ENCODE measurements around the gene GID4.

Gene GID4

GRCh38 chr17:18044609-18045008 is 5.4 kb downstream of the GID4 start:
- peaks cover 25% of the 10 kb centered on the region for H3K36me3 ChIP-seq (ENCODE audit: control insufficient read depth, insufficient read depth, low read length)
- no peak overlapping the region for H3K4me3 ChIP-seq (ENCODE audit: low read depth, low read length)

GRCh38 chr17:18045691-18046350 is 6.6 kb downstream of the GID4 start:
- H3K27ac ChIP-seq (ENCODE audit: low read depth, low read length) = no peak overlapping the region
- peaks cover 4% of the 10 kb centered on the region; the same call in 1 of the 2 replicates for H3K4me1 ChIP-seq (ENCODE audit: control insufficient read depth, insufficient read depth, low read length)
- peaks cover 25% of the 10 kb centered on the region for H3K36me3 ChIP-seq (ENCODE audit: control insufficient read depth, insufficient read depth, low read length)
- H3K27me3 ChIP-seq (ENCODE audit: control insufficient read depth, insufficient read depth, low read length) = no peaks in the 10 kb centered on the region
- H3K4me3 ChIP-seq (ENCODE audit: low read depth, low read length) = no peak overlapping the region
- no peaks in the 10 kb centered on the region for H3K9me3 ChIP-seq (ENCODE audit: control insufficient read depth, insufficient read depth, low read depth, low read length)
- no peak overlapping the region for H3K9ac ChIP-seq (ENCODE audit: low read length)

More at GRCh38 chr17:18044609-18045008, 5.4 kb downstream of the GID4 start:
- Histone ChIP-seq H3K9me3 (ENCODE audit: control insufficient read depth, insufficient read depth, low read depth, low read length) (no peaks in the 10 kb centered on the region), H3K27ac (ENCODE audit: low read depth, low read length) (no peak overlapping the region), H3K4me1 (ENCODE audit: control insufficient read depth, insufficient read depth, low read length) (peaks cover 12% of the 10 kb centered on the region; the same call in 1 of the 2 replicates), H3K9ac (ENCODE audit: low read length) (no peak overlapping the region), H3K27me3 (ENCODE audit: control insufficient read depth, insufficient read depth, low read length) (no peaks in the 10 kb centered on the region)

GRCh38 chr17:18055597-18055996 is 16.4 kb downstream of the GID4 start:
- H3K36me3 ChIP-seq (ENCODE audit: control insufficient read depth, insufficient read depth, low read length) = peaks cover 41% of the 10 kb centered on the region
- no peaks in the 10 kb centered on the region for H3K27me3 ChIP-seq (ENCODE audit: control insufficient read depth, insufficient read depth, low read length)
- H3K4me1 ChIP-seq (ENCODE audit: control insufficient read depth, insufficient read depth, low read length) = no peaks in the 10 kb centered on the region
- H3K4me3 ChIP-seq (ENCODE audit: low read depth, low read length) = no peak overlapping the region
- H3K9ac ChIP-seq (ENCODE audit: low read length) = no peak overlapping the region
- H3K9me3 ChIP-seq (ENCODE audit: control insufficient read depth, insufficient read depth, low read depth, low read length) = no peaks in the 10 kb centered on the region
- H3K27ac ChIP-seq (ENCODE audit: low read depth, low read length) = no peak overlapping the region

- no peak overlapping the region for H3K4me3 ChIP-seq (ENCODE audit: low read depth, low read length)
- no peak overlapping the region for H3K9ac ChIP-seq (ENCODE audit: low read length)
- no peaks in the 10 kb centered on the region for H3K4me1 ChIP-seq (ENCODE audit: control insufficient read depth, insufficient read depth, low read length)
- H3K27ac ChIP-seq (ENCODE audit: low read depth, low read length) = no peak overlapping the region
- H3K36me3 ChIP-seq (ENCODE audit: control insufficient read depth, insufficient read depth, low read length) = peaks cover 43% of the 10 kb centered on the region
- no peaks in the 10 kb centered on the region for H3K9me3 ChIP-seq (ENCODE audit: control insufficient read depth, insufficient read depth, low read depth, low read length)
- H3K27me3 ChIP-seq (ENCODE audit: control insufficient read depth, insufficient read depth, low read length) = no peaks in the 10 kb centered on the region
These were observed 17.0 kb downstream of the GID4 start for GRCh38 chr17:18056214-18056613.

GRCh38 chr17:18059283-18059682 is 20.1 kb downstream of the GID4 start:
- H3K4me3 ChIP-seq (ENCODE audit: low read depth, low read length) = no peak overlapping the region
- no peak overlapping the region for H3K27ac ChIP-seq (ENCODE audit: low read depth, low read length)
- no peaks in the 10 kb centered on the region for H3K4me1 ChIP-seq (ENCODE audit: control insufficient read depth, insufficient read depth, low read length)
- H3K27me3 ChIP-seq (ENCODE audit: control insufficient read depth, insufficient read depth, low read length) = no peaks in the 10 kb centered on the region
- H3K36me3 ChIP-seq (ENCODE audit: control insufficient read depth, insufficient read depth, low read length) = peaks cover 50% of the 10 kb centered on the region
- no peaks in the 10 kb centered on the region for H3K9me3 ChIP-seq (ENCODE audit: control insufficient read depth, insufficient read depth, low read depth, low read length)
- H3K9ac ChIP-seq (ENCODE audit: low read length) = no peak overlapping the region

GRCh38 chr17:18064053-18064452 is 24.8 kb downstream of the GID4 start:
- no peak overlapping the region for H3K9ac ChIP-seq (ENCODE audit: low read length)
- H3K4me3 ChIP-seq (ENCODE audit: low read depth, low read length) = no peak overlapping the region
- H3K4me1 ChIP-seq (ENCODE audit: control insufficient read depth, insufficient read depth, low read length) = no peaks in the 10 kb centered on the region
- no peaks in the 10 kb centered on the region for H3K27me3 ChIP-seq (ENCODE audit: control insufficient read depth, insufficient read depth, low read length)
- peaks cover 45% of the 10 kb centered on the region for H3K36me3 ChIP-seq (ENCODE audit: control insufficient read depth, insufficient read depth, low read length)
- no peak overlapping the region for H3K27ac ChIP-seq (ENCODE audit: low read depth, low read length)
- no peaks in the 10 kb centered on the region for H3K9me3 ChIP-seq (ENCODE audit: control insufficient read depth, insufficient read depth, low read depth, low read length)

GRCh38 chr17:18065546-18065945 is 26.3 kb downstream of the GID4 start:
- Histone ChIP-seq H3K27me3 (ENCODE audit: control insufficient read depth, insufficient read depth, low read length) (no peaks in the 10 kb centered on the region), H3K36me3 (ENCODE audit: control insufficient read depth, insufficient read depth, low read length) (peaks cover 37% of the 10 kb centered on the region), H3K27ac (ENCODE audit: low read depth, low read length) (no peak overlapping the region), H3K9ac (ENCODE audit: low read length) (no peak overlapping the region), H3K4me1 (ENCODE audit: control insufficient read depth, insufficient read depth, low read length) (no peaks in the 10 kb centered on the region), H3K9me3 (ENCODE audit: control insufficient read depth, insufficient read depth, low read depth, low read length) (no peaks in the 10 kb centered on the region), H3K4me3 (ENCODE audit: low read depth, low read length) (no peak overlapping the region)

GRCh38 chr17:18066866-18067265 is 27.7 kb downstream of the GID4 start:
- H3K36me3 ChIP-seq (ENCODE audit: control insufficient read depth, insufficient read depth, low read length) = peaks cover 28% of the 10 kb centered on the region
- no peak overlapping the region for H3K4me3 ChIP-seq (ENCODE audit: low read depth, low read length)
- no peaks in the 10 kb centered on the region for H3K9me3 ChIP-seq (ENCODE audit: control insufficient read depth, insufficient read depth, low read depth, low read length)
- H3K4me1 ChIP-seq (ENCODE audit: control insufficient read depth, insufficient read depth, low read length) = peaks cover 3% of the 10 kb centered on the region; the same call in 1 of the 2 replicates
- no peaks in the 10 kb centered on the region for H3K27me3 ChIP-seq (ENCODE audit: control insufficient read depth, insufficient read depth, low read length)
- H3K9ac ChIP-seq (ENCODE audit: low read length) = no peak overlapping the region
- H3K27ac ChIP-seq (ENCODE audit: low read depth, low read length) = no peak overlapping the region

- Histone ChIP-seq H3K4me1 (ENCODE audit: control insufficient read depth, insufficient read depth, low read length) (peaks cover 3% of the 10 kb centered on the region; the same call in 1 of the 2 replicates), H3K36me3 (ENCODE audit: control insufficient read depth, insufficient read depth, low read length) (peaks cover 18% of the 10 kb centered on the region), H3K4me3 (ENCODE audit: low read depth, low read length) (no peak overlapping the region), H3K27me3 (ENCODE audit: control insufficient read depth, insufficient read depth, low read length) (no peaks in the 10 kb centered on the region), H3K9ac (ENCODE audit: low read length) (no peak overlapping the region), H3K9me3 (ENCODE audit: control insufficient read depth, insufficient read depth, low read depth, low read length) (no peaks in the 10 kb centered on the region), H3K27ac (ENCODE audit: low read depth, low read length) (no peak overlapping the region)
These were observed 29.9 kb downstream of the GID4 start for GRCh38 chr17:18069101-18069500.

- Histone ChIP-seq H3K9ac (ENCODE audit: low read length) (no peak overlapping the region), H3K27ac (ENCODE audit: low read depth, low read length) (no peak overlapping the region), H3K4me3 (ENCODE audit: low read depth, low read length) (no peak overlapping the region), H3K9me3 (ENCODE audit: control insufficient read depth, insufficient read depth, low read depth, low read length) (no peaks in the 10 kb centered on the region), H3K27me3 (ENCODE audit: control insufficient read depth, insufficient read depth, low read length) (no peaks in the 10 kb centered on the region), H3K36me3 (ENCODE audit: control insufficient read depth, insufficient read depth, low read length) (peaks cover 7% of the 10 kb centered on the region; the same call in 1 of the 2 replicates), H3K4me1 (ENCODE audit: control insufficient read depth, insufficient read depth, low read length) (peaks cover 3% of the 10 kb centered on the region; the same call in 1 of the 2 replicates)
These were observed 31.7 kb downstream of the GID4 start for GRCh38 chr17:18070861-18071340.

- Histone ChIP-seq H3K27me3 (ENCODE audit: control insufficient read depth, insufficient read depth, low read length) (no peaks in the 10 kb centered on the region), H3K9ac (ENCODE audit: low read length) (no peak overlapping the region), H3K9me3 (ENCODE audit: control insufficient read depth, insufficient read depth, low read depth, low read length) (no peaks in the 10 kb centered on the region), H3K36me3 (ENCODE audit: control insufficient read depth, insufficient read depth, low read length) (no peaks in the 10 kb centered on the region), H3K4me1 (ENCODE audit: control insufficient read depth, insufficient read depth, low read length) (peaks cover 3% of the 10 kb centered on the region; the same call in 1 of the 2 replicates), H3K27ac (ENCODE audit: low read depth, low read length) (no peak overlapping the region), H3K4me3 (ENCODE audit: low read depth, low read length) (no peak overlapping the region)
These were observed 32.5 kb downstream of the GID4 start for GRCh38 chr17:18071751-18072150.
